Measurements from ENCODE around the gene VPS16.
"Not testable (repeated sequence)": the region's sequence is repeated elsewhere in the genome, so short reads cannot be mapped to it uniquely, and the experiment has no call there.

Gene VPS16

DNA sequence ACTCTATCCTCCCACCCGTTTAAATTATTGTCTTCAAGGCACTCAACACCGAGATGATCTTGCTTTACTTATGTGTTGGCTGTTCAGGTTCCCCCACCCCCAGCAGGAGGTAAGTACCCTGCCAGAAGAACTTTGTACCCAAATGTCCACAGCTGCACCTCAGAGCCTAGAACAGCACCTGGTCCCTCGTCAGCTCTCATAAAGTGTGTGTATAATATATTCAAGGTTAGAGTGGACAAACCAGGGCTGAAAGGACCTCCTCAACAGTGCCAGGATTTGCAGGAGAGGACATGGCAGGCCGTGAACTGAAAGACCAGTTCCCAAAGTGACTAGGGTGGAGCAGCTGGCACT, 34.2 kb upstream of the VPS16 start:
- DNase-seq (ENCODE audit: low read depth in 2 of 2, low spot score in 1 of 2): no peak

DNA sequence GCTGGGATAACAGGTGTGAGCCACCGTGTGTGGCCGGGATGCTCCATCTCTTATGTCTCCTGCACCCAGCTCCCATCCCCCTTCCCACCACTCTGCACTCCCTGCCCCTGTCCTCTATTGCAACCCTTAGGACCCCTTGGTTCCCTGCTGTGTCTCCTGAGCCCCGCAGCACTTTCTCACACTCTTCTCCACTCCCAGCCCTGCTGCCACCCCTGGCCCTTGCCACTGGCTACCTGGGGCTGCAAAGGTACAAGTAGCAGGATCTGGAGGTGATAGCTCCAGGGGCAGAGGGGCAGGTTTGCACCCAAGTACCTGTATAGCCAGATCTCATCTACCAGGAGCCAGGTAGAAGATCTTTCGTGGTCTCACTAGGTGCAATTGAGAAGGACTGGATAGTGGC, 33.5 kb upstream of the VPS16 start:
- DNase-seq (ENCODE audit: low read depth in 2 of 2, low spot score in 1 of 2): no peak

DNA sequence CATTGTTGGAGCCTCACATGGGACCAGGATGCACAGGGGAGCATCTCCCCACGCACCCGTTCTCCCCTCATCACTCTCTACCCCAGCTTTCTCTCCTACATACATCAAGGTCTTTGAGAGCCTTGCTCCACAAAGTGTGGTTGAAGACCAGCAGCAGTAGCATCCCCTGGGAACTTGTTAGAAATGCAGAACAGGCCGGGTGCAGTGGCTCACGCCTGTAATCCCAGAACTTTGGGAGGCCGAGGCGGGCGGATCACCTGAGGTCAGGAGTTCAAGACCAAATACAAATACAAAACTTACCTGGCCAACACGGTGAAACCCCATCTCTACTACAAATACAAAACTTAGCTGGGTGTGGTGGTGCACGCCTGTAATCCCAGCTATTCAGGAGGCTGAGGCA, 32.6 kb upstream of the VPS16 start:
- DNase-seq (ENCODE audit: low read depth in 2 of 2, low spot score in 1 of 2): not testable (repeated sequence)

DNA sequence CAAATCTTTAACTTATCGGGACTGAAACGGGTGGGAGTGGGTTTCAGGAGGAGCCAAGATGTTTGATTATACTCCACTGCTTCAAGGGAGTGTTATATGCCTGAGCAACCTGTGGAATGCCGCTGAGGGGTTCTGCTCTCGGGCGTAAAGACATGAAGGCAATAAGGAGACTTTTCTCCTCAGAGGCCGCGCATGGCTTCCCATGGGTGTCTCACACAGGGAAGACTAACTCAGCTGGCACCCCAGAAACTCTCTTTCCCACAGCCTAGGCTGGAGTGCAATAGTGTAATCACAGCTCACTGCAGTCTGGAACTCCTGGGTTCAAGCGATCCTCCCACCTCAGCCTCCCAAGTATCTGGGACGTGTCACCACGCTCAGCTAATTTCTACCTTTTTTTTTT, 30.9 kb upstream of the VPS16 start:
- no peak for DNase-seq (ENCODE audit: low read depth in 2 of 2, low spot score in 1 of 2)

DNA sequence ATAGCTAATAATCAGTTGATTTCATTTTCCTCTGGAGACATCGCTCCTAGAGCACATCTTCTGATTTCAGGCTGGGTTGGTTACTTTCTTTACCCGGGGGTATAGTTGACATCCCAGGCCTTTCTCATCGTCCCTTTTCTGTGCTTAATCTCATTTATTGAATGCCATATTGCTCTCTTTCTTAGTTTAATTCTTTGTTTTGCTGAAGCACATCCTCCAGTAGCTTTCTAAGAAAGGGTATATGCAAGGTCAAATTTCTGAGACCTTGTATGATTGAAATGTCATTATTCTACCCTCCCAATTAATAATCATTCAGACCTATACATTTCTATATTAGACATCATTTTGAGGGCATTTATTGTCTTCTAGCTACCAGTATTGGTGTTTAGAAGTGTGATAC, 28.4 kb upstream of the VPS16 start:
- no peak for DNase-seq (ENCODE audit: low read depth in 2 of 2, low spot score in 1 of 2)

DNA sequence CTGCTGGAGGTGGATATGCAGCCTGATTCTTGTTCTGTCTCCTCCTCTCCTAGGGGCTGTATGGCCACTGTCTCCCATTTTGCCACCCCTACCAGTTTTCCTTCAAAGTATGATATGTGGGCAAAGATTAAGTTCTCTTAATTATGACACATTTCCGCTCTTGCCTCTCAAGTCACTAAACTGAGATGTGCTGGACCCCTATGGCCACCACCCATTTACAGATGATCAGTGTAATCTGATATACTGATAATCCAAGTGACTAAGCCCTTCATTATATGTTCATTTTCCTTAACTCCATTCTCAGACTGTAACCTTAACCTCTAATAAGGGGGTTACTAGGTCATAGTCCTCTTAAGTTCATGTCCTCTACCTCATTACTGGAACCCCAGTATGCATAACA, 26.5 kb upstream of the VPS16 start:
- no peak for DNase-seq (ENCODE audit: low read depth in 2 of 2, low spot score in 1 of 2)

DNA sequence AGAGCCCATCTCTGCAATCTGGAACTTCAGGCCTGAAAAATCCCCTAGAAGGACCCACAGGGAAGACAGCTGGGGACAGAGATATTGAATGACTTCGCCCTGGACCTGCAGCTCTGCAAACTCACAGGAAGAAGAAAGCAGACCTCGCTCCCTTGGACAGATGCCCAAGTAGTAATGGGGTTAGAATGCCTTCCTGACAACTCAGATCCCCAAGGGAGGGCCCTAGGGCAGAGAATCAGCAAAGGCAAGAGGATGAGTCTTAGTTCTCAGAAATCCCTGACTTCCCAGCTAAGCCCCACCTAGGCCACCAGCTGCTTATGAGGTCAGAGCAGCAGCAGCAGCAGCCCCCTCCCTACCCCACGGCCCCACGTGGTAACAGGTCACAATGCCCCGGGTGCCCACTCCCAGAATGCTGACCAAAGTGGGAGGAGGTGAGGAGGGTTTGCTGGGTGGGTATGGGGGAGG, 25.9 kb upstream of the VPS16 start, which contains the start of gene C20orf141:
Gene C20orf141 (plus strand): TSS at position 401 of the 465 bp plus-strand sequence. CDS start 198 bp downstream, outside the sequence.
- no peak for DNase-seq (ENCODE audit: low read depth in 2 of 2, low spot score in 1 of 2)

DNA sequence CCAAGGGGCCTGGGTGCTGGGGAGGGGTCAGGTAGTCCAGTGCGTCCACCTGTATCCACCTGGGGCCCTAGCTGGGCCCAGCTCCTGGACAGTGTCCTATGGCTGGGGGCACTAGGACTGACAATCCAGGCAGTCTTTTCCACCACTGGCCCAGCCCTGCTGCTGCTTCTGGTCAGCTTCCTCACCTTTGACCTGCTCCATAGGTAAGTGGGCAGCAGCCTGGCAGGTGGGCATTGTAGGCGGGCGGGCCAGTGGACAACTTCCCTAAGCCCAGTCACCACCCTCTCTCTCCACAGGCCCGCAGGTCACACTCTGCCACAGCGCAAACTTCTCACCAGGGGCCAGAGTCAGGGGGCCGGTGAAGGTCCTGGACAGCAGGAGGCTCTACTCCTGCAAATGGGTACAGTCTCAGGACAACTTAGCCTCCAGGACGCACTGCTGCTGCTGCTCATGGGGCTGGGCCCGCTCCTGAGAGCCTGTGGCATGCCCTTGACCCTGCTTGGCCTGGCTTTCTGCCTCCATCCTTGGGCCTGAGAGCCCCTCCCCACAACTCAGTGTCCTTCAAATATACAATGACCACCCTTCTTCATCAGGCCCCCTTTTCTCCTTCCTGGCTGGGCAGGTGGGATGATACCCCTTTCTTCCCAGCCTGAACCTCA, 25.2 kb upstream of the VPS16 start:
- DNase-seq (ENCODE audit: low read depth in 2 of 2, low spot score in 1 of 2): no peak

DNA sequence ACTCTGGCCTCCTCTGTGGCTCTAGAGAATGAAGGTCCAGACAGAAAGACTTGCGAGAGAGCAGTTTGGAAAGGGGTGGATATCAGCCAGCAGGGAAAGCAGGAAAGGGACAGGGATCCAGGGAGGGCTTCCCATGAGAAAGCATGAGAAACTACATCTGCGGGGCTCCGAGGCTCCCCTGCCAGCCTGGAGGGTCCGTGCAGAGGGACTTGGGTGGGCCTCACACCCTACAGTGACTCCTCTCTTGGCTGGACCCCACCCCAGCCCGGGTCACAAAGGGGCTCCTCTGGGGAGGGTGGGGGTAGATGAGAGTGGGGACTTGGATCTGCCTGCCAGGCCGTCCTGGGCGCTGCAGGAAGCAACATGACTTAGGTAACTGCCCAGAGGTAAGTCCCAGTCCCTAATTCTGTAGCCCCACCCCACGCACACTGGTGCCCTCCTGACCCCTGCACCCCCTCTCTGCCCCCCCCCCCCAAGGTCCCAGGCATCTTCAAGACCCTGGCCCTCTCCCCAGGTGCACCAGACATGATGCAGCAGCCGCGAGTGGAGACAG, 24.4 kb upstream of the VPS16 start, which contains the start of gene TMEM239:
Gene TMEM239 (plus strand): TSS at position 335 of the 553 bp plus-strand sequence. CDS start 191 bp downstream, at position 526.
- no peak for DNase-seq (ENCODE audit: low read depth in 2 of 2, low spot score in 1 of 2)

DNA sequence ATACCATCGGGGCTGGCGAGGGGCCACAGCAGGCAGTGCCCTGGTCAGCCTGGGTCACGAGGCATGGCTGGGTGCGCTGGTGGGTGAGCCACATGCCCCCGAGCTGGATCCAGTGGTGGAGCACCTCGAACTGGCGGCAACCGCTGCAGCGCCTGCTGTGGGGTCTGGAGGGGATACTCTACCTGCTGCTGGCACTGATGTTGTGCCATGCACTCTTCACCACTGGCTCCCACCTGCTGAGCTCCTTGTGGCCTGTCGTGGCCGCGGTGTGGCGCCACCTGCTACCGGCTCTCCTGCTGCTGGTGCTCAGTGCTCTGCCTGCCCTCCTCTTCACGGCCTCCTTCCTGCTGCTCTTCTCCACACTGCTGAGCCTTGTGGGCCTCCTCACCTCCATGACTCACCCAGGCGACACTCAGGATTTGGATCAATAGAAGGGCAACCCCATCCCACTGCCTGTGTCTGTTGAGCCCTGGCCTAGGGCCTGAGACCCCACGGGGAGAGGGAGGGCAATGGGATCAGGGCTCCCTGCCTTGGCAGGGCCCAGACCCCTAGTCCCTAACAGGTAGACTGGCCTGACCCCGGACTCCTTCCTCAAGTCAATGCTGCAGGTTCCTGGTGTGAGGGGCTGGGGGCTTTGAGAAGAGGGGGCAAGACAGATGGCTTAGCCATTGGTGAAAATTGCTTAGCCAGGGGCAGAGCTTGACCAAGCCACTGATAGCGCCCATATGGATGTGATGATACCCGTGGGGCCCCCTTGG, 23.8 kb upstream of the VPS16 start:
- no peak for DNase-seq (ENCODE audit: low read depth in 2 of 2, low spot score in 1 of 2)

DNA sequence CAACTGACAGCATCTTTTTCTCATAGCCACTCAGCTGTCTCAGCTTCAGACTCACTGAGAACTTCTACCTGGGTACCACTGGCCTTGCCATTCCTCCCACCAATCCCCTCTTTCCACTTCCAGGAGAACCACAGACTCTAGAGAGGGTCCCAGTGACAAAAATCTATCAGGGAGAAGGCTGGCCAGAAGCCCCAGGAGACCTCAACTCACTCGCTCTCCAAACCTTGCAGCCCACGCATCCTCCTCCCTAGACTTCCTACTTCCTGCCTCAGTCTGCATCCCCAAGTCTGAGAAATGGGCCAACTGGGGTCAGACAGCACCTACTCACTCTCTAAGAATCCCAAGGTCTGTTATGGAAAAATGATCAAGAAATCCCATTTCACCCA, 23.2 kb upstream of the VPS16 start:
- no peak for DNase-seq (ENCODE audit: low read depth in 2 of 2, low spot score in 1 of 2)

DNA sequence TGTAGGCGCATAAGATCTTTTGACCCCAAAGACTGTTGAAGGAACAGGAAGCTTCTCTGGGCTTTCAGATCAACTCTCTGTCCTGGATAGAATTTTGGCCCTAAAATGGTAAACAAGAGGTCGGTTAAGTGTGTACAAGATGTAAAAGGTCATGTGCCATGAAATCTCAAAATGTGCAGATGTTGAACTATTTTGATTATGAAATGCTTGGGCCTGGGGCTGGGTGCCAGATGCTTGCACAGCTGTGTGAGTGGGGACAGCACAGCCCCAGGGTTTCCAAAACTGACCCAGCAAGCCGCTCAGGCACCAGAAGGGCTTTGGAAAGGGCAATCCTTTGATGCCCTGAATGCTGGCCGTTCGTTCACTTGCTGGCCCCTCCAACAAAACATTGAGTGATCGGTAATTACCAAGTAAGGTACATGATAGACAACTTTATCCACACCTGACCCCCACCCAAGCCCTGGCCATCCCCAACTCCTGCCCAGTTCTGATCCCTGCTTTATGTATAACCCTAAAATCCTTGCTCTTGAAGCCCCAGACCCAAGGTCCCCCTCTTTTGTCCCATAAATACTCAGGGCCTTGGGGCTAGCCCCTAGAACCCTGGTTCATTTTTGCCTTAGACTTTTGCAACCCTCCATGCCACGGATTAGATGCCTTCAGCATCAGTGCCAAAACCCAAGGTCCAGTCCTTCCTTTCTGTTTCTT, 22.5 kb upstream of the VPS16 start:
- no peak for DNase-seq (ENCODE audit: low read depth in 2 of 2, low spot score in 1 of 2)

DNA sequence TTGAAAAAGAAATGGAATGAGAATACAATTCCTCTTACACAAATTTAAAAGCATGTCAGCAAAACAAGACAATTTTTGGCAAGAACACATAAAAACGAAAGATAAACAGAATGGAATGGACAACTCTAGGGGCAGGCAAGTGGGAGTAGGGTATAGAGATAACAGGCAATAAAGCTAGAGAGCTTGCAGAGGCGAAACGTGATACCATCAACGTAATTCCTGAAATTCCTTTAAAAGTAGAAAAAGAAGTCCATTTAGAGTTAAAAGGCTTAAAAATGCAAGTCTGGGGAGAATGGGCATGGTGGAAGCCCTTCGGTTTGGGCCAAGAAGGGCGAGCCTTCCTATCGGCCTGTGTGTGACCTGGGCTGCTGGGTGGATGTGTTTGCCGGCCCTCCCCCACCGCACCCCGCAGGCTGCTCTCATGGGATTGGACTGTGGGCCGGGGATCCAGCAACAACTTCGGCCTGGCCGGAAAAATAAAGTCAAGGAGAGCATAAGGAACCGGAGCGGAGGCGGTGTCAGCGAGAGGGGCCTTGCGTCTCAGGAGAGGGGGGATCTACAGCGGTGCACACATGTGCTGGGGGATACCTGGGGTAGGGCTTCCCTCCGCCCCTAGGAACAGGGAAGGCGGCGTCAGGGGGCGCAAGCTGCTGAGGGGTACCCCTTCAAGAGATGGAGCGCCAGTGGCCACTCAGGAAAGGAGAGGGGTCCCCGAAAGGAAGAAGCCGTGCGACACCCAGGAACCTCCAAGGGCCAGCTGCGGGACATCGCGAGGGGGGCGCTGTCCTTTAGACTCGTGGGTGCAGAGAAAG, 20.3 kb upstream of the VPS16 start:
- DNase-seq (ENCODE audit: low read depth in 2 of 2, low spot score in 1 of 2): no peak

DNA sequence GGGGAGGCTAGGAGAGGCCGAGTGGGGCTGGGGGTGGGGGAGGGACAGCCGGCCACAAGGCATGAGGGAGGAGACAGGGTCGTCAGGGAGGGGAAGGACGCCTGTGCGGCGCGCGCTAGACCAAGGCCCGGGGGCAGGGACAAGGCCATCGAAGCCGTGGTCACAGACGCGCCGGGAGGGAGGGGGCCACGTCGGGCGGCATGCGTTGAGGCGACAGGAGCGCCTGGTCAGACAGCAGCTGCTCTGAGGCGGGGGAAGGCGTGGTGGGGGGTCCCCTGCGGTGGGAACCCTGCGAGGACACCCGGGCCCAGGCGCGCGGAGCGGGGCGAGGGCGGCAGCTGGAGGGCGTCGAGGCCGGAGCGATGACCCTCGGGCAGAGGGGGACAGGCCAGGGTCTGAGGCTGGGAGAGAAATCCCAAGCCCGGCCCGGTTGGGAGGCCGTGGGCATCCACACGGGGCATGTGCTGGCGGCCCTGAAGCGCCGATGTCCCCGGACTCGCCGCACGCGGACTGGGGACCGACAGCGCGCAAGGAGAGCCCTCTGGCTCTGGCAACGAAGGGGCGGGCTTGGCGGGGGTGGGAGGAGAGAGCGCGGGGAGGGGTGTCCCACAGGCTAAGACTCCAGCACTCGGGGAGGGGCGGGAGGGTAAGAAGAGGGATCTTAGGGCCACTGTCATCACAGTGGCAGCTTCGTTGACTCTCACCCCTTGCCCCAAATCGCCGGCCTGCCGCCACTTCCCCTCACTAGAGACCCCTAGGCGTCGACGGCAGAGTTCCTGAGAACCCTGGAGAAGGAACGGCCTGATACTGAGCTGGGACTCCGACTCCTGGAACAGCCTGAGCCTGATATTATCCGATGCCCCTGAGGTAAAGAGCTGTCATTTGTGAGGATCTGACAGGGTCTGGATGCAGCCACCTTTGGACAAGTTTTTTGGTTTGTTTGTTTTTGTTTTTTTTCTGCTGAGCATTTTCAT, 19.4 kb upstream of the VPS16 start:
- no peak for DNase-seq (ENCODE audit: low read depth in 2 of 2, low spot score in 1 of 2)

DNA sequence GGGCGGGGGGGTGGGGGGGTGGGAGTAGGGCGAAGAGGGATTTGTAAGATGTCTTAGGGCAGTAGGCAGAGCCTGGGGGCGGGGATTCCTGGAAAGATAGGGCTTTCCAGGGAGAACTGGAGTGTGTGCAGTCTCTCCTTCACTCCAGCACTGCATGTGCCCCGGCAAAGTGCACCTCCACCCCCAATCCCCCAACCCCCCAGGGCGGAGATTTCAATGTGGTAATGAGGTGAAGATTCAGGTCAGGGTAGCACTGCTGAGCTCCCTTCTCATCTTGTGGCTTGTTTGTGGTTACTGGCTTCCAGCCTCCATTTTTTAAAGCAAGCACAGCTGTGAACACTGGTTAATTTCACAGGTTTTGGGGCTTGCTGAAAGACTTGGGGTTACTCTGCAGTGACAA, 18.5 kb upstream of the VPS16 start:
- DNase-seq (ENCODE audit: low read depth in 2 of 2, low spot score in 1 of 2): no peak

DNA sequence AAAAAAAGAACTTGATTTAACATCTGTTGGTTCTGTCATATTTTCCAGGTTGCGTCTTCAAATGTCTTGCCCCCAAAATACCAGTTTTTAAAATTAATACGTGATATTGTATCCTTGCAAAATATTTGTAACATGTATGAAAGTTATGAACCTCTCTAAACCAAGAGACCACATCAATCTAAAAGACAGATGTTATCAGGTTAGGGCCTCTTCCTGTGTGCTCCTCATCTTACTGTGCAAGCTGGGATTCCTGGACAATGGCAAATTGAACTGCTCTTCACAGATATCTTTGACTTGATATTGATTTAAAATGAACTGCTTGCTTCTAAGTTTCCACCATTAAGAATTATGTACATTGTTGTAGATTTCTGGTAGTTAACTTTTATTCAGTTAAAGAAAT, 14.8 kb upstream of the VPS16 start:
- DNase-seq (ENCODE audit: low read depth in 2 of 2, low spot score in 1 of 2): no peak

DNA sequence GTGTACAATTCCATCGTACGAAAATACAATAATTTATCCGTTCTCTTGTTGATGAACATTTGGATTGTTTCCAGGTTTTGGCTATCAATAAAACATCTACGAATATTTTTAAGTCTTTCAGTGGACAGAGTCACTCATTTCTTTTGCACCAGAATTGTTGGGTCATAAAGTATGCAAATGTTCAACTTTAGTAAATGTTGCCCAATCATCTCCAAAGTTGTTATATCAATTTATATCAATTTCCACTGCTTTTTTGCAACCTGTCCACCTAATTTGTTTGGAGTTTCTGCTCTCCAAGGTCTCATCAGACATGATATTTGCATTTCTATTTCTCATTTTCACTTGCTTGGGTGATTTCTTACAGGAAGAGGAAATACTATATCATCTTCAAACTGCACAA, 13.9 kb upstream of the VPS16 start:
- no peak for DNase-seq (ENCODE audit: low read depth in 2 of 2, low spot score in 1 of 2)

DNA sequence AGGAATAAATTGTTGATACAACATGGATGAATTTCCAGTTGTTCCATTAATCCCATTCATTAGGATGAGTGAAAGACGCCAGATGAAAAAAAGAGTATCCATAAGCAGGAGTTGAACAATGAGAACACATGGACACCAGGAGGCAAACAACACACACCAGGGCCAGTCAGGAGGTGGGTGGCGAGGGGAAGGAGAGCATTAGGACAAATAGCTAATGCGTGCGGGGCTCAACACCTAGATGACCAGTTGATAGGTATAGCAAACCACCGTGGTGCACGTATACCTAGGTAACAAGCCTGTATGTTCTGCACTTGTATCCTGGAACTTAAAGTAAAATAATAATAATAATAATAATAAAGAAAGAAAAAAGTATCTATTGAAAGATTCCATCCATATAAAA, 11.2 kb upstream of the VPS16 start:
- no peak for DNase-seq (ENCODE audit: low read depth in 2 of 2, low spot score in 1 of 2)

DNA sequence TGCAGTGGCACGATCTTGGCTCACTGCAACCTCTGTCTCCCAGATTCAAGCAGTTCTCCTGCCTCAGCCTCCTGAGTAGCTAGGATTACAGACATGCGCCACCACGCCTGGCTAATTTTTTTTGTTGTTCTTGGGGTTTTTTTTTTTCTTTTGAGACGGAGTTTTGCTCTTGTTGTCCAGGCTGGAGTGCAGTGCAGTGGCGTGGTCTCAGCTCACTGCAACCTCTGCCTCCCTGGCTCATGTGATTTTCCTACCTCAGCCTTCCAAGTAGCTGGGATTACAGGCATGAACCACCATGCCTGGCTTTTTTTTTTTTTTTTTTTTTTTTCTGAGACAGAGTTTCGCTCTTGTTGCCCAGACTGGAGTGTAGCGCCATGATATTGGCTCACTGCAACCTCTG, 9.3 kb upstream of the VPS16 start:
- not testable (repeated sequence) for DNase-seq (ENCODE audit: low read depth in 2 of 2, low spot score in 1 of 2)

DNA sequence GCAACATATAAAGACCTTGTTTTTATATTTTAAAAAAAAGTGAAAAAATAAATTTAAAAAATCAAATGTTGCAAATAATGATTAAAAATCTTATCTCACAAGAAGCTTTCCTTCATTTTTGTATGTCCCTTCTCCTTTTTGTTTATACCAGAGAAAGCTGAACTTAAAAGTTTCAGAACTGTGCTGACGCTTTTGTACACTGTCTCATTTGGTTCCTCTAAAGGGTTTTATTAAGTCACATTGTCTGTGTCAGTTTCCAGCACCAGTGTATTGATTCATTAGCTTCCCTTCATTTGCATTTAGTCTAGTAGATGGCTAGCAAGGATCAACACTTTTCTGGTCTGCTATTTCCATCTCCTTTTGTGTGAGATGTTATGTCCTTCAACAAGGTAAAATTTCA, 6.8 kb upstream of the VPS16 start:
- no peak for DNase-seq (ENCODE audit: low read depth in 2 of 2, low spot score in 1 of 2)

All from stimulated activated CD8-positive, alpha-beta memory T cell treated with anti-CD3 and anti-CD28 coated beads, Interleukin-4, amount 100 ng/mL, for 1 hour (primary cell).